ENCODE data around the gene USO1.

The USO1 gene

DNA sequence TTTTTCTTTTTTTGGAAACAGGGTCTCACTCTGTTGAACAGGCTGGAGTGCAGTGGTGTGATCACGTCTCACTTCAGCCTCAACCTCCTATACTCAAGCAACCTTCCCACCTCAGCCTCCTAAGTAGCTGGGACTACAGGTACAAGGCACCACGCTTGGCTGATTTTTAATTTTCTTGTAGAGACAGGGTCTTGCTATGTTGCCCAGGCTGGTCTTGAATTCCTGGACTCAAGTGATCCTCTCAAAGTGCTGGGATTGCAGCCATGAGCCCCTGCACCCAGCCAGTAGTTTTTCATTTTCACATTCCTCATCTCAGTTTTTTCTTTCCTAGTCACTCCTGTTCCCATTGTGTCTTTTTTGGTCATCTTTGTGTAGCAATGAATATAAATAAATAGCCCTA lies 11.1 kb downstream of the USO1 start:
- no peak overlapping the region for H3K9ac ChIP-seq (ENCODE audit: low read length)
- no peak overlapping the region for H3K4me3 ChIP-seq (ENCODE audit: low read length)
- TF ChIP-seq, protein P1, sequence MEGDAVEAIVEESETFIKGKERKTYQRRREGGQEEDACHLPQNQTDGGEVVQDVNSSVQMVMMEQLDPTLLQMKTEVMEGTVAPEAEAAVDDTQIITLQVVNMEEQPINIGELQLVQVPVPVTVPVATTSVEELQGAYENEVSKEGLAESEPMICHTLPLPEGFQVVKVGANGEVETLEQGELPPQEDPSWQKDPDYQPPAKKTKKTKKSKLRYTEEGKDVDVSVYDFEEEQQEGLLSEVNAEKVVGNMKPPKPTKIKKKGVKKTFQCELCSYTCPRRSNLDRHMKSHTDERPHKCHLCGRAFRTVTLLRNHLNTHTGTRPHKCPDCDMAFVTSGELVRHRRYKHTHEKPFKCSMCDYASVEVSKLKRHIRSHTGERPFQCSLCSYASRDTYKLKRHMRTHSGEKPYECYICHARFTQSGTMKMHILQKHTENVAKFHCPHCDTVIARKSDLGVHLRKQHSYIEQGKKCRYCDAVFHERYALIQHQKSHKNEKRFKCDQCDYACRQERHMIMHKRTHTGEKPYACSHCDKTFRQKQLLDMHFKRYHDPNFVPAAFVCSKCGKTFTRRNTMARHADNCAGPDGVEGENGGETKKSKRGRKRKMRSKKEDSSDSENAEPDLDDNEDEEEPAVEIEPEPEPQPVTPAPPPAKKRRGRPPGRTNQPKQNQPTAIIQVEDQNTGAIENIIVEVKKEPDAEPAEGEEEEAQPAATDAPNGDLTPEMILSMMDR (IDR thresholded peaks at IDR 0.05; ENCODE audit: low read depth, low read length) = no peak
- TF ChIP-seq EZH2phosphoT487 (IDR thresholded peaks at IDR 0.05; ENCODE audit: low read depth) = no peak
- no peak overlapping the region for H2AFZ ChIP-seq (ENCODE audit: low read depth, low read length)
- peaks cover 5% of the 10 kb centered on the region; the same call in 1 of the 2 replicates for H3K4me1 ChIP-seq (ENCODE audit: low read length)
- peaks cover 17% of the 10 kb centered on the region for H3K36me3 ChIP-seq (replicated peaks; ENCODE audit: low read depth, low read length)
- no peaks in the 10 kb centered on the region for H3K27me3 ChIP-seq (ENCODE audit: low read depth, low read length)
- no peaks in the 10 kb centered on the region for H3K9me3 ChIP-seq (ENCODE audit: insufficient read depth, low read length)
- no peak overlapping the region for H3K4me2 ChIP-seq (ENCODE audit: low read length)
- no peak overlapping the region for H3K27ac ChIP-seq (ENCODE audit: low read length)
- peaks cover 68% of the 10 kb centered on the region for H3K79me2 ChIP-seq (ENCODE audit: low read length)
- peaks cover 17% of the 10 kb centered on the region for H4K20me1 ChIP-seq (ENCODE audit: insufficient read depth, low read length)

DNA sequence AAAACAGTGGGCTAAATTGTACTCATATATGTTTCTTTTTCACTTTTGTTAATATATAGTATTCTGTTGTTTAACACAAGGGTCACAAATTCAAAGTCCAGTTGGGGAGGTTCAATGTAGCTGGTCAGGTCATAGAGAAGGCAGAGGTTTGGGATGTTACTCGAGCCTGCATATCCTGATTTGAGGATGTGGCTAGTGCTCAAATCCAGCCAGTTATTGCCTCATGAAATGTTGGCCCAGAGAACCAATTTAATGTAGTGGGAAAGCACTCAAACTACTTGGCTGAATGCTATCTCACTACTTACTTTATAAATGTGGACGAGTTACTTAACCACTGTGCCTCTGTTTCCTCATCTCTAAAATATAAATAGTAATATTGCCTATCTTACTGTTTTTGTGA lies 12.5 kb downstream of the USO1 start:
- H3K9ac ChIP-seq (ENCODE audit: low read length) = no peak overlapping the region
- H3K79me2 ChIP-seq (ENCODE audit: low read length) = peaks cover 64% of the 10 kb centered on the region

DNA sequence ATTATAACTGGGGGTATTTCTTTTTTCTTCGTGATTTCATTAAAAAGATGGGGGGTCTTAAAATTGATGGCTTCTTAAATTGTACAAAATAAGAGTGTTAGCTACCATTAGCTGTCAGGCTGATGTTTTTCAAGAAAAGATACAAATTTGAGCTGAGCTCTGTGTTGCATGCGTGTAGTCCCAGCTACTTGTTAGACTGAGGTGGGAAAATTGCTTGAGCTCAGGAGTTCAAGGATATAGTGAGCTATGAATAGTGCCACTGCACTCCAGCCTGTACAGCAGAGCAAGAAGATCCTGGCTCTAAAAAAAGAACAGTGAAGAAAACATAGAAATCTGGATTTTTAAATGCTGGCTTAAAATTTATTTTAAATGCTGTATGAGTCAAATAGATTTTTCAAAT lies 13.0 kb downstream of the USO1 start:
- no peak overlapping the region for H3K9ac ChIP-seq (ENCODE audit: low read length)
- H3K4me1 ChIP-seq (ENCODE audit: low read length) = peaks cover 5% of the 10 kb centered on the region; the same call in 1 of the 2 replicates
- no peaks in the 10 kb centered on the region for H3K9me3 ChIP-seq (ENCODE audit: insufficient read depth, low read length)
- H3K79me2 ChIP-seq (ENCODE audit: low read length) = peaks cover 63% of the 10 kb centered on the region
- TF ChIP-seq, protein P1 (IDR thresholded peaks at IDR 0.05; ENCODE audit: low read depth, low read length) = no peak
- no peak for TF ChIP-seq EZH2phosphoT487 (IDR thresholded peaks at IDR 0.05; ENCODE audit: low read depth)
- no peak overlapping the region for H2AFZ ChIP-seq (ENCODE audit: low read depth, low read length)
- no peak overlapping the region for H3K4me3 ChIP-seq (ENCODE audit: low read length)
- no peak overlapping the region for H3K4me2 ChIP-seq (ENCODE audit: low read length)
- H3K27ac ChIP-seq (ENCODE audit: low read length) = no peak overlapping the region
- peaks cover 25% of the 10 kb centered on the region for H4K20me1 ChIP-seq (ENCODE audit: insufficient read depth, low read length)
- H3K36me3 ChIP-seq (replicated peaks; ENCODE audit: low read depth, low read length) = peaks cover 17% of the 10 kb centered on the region
- no peaks in the 10 kb centered on the region for H3K27me3 ChIP-seq (ENCODE audit: low read depth, low read length)

More for the DNA sequence above, 12.5 kb downstream of the USO1 start:
- Histone ChIP-seq H2AFZ (ENCODE audit: low read depth, low read length) (no peak overlapping the region), H3K4me1 (ENCODE audit: low read length) (peaks cover 5% of the 10 kb centered on the region; the same call in 1 of the 2 replicates), H3K4me3 (ENCODE audit: low read length) (no peak overlapping the region), H3K27ac (ENCODE audit: low read length) (no peak overlapping the region), H3K9me3 (ENCODE audit: insufficient read depth, low read length) (no peaks in the 10 kb centered on the region), H3K36me3 (replicated peaks; ENCODE audit: low read depth, low read length) (peaks cover 17% of the 10 kb centered on the region), H4K20me1 (ENCODE audit: insufficient read depth, low read length) (peaks cover 22% of the 10 kb centered on the region), H3K4me2 (ENCODE audit: low read length) (no peak overlapping the region), H3K27me3 (ENCODE audit: low read depth, low read length) (no peaks in the 10 kb centered on the region)
- no peak for TF ChIP-seq EZH2phosphoT487 (IDR thresholded peaks at IDR 0.05; ENCODE audit: low read depth)
- TF ChIP-seq, protein P1 (IDR thresholded peaks at IDR 0.05; ENCODE audit: low read depth, low read length) = no peak

DNA sequence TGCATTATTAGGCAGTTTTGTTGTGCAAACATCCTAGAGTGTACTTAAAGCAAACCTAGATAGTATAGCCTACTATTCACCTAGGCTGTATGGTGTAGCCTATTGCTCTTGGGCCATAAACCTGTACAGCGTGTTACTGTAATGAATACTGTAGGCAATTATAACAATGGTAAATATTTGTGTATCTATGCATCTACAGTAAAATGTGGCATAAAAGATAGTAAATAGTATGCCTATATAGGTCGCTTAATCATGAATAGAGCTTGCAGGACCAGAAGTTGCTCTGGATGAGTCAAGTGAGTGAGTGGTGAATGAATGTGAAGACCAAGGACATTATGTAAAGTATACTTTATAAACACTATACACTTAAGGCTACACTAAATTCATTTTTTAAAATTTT lies 16.6 kb downstream of the USO1 start:
- Histone ChIP-seq H3K4me1 (ENCODE audit: low read length) (no peaks in the 10 kb centered on the region), H3K9me3 (ENCODE audit: insufficient read depth, low read length) (no peaks in the 10 kb centered on the region), H3K4me3 (ENCODE audit: low read length) (no peak overlapping the region), H2AFZ (ENCODE audit: low read depth, low read length) (no peak overlapping the region), H3K27ac (ENCODE audit: low read length) (no peak overlapping the region), H3K9ac (ENCODE audit: low read length) (no peak overlapping the region), H3K4me2 (ENCODE audit: low read length) (no peak overlapping the region), H3K79me2 (ENCODE audit: low read length) (peaks cover 54% of the 10 kb centered on the region), H4K20me1 (ENCODE audit: insufficient read depth, low read length) (peaks cover 36% of the 10 kb centered on the region), H3K27me3 (ENCODE audit: low read depth, low read length) (no peaks in the 10 kb centered on the region), H3K36me3 (replicated peaks; ENCODE audit: low read depth, low read length) (peaks cover 7% of the 10 kb centered on the region)
- TF ChIP-seq, protein P1 (IDR thresholded peaks at IDR 0.05; ENCODE audit: low read depth, low read length) = no peak
- TF ChIP-seq EZH2phosphoT487 (IDR thresholded peaks at IDR 0.05; ENCODE audit: low read depth) = no peak
